ENCODE measurements around the gene WDR37.

WDR37 gene

DNA sequence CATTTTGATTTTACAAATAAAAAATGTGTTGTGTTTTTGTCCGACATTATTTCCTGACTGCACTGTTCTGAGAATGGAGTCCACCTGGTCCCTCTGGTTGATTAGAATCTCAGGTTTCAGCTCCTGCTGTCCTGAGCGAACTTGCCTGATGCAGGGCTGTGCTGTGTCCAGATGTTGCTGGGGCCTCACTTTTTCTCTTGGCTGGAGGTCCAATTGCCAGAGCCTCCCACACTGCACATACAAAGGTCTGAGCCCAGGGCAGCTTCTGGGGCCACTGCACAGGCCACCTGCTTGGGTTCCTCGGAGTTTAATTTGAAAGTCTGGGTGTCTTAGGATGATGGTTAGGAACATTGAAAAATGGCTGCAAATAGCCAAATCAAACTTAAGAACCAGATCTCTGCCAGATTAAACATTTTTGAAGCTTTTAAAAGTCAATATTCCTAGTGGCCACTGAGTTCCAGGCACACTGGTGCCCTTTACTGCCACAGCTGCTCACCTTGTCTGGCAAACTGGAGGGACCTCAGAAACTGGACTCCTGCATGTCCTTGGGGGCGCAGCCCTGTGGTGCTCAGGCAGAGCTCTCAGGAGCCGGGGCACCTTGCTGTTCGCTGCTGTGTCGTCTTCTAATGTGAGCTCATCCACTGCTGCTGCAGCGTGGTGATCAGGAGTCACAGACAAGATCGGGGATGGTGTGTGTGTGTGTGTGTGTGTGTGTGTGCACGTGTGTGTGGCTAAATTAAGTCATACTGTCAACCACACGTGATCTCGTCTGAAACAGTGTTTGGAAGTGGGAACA is 75.0 kb downstream of the WDR37 start:
- DNase-seq, result no peak

DNA sequence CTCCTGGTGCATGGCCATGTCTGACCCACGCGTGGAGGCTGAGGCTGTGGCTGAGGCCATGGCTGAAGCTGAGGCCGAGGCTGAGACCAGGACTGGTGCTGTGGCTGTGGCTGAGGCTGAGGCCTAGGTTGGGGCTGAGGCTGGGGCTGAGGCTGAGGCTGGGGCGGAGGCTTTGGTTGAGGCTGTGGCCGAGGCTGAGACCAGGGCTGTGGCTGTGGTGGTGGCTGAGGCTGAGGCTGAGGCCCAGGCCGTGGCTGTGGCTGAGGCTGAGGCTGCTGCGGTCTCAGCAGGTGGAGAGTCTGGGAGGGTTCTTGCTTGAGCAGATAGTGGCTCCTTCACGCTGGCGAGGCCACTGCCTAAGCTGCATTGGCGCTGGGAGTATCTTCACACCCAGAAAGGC is 76.4 kb downstream of the WDR37 start:
- DNase-seq, result no peak

DNA sequence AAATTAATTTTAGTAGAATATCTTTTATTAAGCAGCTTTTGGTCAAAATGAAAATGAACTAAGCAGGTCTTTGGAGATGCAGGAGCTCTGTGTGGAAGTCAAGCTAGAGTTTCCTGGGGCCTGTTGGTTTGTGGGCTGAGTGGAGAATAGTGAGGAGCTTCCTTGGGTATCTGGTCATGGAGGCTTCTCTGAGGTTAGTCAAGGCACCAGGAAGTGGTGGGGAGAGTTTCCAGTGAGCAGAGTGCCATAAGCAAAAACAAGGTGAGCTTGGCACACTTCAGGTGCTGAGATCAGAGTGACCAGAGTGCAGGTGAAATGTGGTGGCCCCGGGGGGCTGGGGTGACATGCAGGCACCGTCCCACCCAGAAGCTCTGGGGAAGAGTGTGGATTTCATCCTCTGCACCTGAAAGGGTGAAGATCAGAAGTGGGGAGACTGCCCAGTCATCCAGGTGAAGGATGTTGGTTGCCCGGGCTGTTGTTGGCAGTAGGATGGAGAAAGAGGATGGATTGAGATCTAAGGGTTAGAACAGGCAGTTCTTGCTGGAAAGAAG is 77.4 kb downstream of the WDR37 start:
- no peak for DNase-seq

DNA sequence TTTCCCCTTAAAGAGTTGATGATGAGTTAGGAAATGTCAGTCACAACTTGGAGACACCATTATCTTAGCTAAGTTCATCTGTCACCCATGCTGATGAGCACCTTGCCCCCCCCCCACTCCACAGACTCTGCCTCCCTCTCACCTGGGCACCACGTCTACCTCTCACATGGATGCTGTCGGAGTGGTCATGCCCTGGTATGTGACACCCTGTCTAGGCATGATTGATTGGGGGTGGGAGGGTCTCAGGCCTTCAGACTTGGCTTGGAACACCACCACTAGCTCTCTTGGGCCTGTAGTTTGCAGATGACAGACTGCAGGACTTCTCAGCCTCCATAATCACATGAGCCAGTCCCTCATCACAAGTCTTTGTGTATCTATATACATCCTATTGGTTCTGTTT is 78.0 kb downstream of the WDR37 start:
- DNase-seq, result no peak

DNA sequence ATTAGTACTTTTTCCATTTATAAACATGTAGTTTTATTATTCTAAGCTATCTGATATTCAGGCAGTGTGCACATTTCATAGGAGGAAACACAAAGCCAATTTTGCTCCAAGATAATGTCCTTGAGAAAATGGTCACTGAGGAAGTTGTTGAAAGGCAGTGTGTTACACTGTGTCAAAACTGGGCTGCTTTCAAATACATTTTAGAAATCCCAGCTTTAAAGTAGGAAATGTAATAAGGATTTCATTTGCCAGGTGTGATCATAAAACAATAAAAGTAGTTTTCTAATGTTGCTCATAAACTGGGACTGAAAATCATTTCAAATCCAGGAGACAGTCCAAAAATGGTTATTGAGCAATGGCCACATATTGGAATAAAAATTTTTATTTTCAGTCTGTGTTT is 80.1 kb downstream of the WDR37 start:
- DNase-seq, result no peak

DNA sequence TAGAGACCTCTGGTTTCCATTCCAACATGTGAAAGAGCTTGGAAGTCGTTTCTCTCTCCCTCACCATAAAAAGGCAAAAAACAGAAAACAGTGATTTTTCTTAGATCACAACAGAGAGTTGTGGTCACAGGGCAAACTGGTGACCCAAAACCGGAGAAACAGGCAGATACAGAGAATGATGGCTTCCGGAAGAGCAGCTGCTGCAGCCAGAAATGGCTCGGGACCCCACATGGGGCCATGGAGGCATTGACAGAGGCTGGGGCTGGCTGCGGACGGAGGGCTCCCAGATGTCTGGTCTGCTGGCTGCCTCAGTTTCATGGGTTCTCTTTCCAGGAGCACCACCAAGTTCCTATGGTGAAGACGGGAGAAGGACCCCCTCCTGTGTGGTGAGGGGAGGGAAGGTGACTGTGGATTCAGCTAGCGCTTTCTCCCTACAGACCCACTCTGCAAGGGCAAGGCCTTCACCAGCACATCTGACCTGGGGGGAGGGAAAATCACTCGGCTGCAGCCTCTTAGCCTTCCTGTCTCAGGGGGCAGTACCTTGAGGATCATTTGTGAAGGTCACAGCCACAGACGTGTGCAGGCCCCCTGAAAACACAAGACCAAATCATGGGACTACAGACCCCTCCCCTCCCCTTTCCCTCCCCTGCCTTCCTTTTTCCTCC is 81.4 kb downstream of the WDR37 start:
- no peak for DNase-seq

DNA sequence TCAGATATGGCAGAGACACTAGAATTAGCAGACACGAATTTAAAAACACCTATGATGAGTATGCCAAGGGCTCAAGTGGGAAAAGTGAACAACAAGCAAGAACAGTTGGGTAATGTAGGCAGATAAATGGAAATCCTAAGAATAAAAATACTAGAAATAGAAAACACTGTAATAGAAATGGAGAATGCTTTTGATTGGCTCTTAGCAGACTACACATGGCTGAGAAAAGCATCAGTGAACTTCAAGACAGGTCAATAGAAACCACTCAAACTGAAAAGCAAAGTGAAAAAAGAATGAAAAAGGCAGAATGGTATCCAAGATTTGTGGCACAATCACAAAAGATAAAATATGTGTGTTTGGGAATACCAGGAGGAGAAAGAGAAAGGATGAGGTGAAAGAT is 82.3 kb downstream of the WDR37 start:
- DNase-seq, result no peak

DNA sequence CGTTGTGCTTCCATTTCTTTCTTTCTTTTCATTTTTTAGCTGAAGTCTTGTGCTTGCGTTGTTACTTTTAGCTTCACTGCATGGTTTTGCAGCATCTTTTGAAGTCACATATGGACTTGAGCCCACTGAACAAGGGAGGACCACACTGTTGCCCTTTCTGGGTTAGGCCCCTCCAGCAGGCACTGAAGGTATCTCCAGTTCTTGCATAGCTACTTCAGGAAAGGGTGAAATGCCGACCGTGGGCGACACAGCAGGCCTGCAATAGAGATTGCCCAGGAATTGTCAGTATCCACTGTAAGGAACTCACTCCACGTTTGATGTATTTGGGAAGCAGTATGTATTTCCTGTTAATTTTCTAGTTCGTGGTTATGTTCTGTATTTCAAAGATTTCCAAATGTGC is 85.1 kb downstream of the WDR37 start:
- DNase-seq, result no peak

DNA sequence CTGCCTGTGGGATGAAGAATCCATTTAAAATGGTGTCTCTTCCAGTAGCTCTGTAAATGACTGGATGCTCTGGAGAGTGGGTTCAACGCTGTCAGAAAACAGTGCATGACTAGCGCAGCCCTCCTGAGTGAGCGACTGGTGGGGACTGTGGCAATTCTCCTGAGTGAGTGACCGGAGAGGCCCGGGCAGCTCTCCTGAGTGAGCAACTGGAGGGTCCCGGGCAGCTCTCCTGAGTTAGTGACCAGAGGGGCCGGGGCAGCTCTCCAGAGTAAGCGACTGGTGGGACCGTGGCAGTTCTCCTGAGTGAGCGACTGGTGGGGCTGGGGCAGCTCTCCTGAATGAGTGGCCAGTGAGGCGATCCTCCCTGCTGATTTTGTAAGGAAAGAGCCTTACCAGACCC is 85.5 kb downstream of the WDR37 start:
- DNase-seq, result no peak

DNA sequence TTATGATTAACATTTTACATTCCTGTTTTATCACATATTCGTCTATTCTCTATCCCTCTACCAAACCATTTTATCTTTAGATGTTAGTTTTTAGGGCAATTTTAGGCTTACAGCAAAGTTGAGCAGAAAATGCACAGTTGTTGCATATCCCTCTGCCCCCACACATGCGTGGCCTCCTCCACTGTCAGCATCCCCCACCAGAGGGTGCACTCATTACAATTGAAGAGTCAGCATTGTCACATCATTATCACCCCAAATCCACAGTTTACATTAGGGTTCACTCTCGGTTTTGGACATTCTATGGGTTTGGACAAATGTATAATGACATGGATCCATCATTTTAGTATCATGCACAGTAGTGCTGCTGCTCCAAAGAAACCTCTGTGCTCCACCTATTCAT is 86.4 kb downstream of the WDR37 start:
- peak in 1 of 2 donors; percentile 13 for DNase-seq

DNA sequence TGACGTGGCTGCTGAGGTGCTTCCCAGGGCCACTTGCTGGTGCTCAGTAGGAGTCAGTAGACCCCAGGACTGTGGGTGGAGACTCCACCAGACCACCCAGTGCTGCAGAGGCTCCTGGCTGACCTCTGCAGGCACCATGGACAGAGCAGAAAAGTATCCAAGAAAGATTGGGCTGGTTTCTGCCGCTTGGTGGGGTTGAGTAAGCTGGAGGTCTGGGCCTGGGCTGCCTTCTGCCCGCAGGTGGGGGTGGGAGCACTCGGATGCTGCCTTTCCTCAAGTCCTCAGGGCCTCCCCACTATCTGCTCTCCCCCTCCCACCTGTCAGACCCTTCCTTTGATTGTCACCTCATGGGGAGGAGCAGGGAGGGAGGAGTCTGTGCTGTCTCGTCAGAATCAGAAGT is 91.6 kb downstream of the WDR37 start:
- DNase-seq, result no peak

DNA sequence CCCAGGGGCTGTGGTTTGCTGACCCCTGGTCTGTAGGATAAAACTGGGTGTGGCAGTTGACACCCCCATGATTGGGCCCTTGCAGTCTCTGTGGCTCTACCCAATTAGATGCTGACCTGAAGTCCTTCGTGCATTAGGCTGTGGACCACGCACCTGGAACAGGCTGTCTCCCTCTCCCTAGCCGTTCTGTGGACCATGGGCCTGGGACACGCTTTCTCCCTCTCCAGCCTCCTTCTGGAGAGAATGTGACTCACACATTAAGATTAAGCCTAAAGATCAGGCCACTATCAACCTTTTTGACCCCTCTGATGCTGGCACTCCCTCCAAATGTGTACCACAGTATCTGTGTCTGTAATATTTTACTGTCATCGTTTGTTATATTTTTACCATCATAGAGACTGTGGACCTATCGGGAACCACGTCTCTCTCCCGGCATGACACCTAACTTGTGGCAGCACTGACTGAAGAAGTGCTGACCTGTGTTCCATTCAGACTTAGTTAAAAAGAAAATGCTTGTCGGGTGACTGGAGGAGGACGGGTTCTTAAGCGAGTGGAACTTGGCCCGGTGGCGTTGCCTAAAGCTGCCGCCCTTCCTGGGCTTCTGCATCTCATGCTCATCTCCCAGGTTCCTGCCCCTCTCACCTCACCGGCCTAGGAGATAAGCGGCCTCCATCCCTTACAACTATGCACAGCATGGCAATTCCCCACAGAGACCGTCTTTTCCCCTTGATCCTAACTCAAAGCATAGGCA is 92.8 kb downstream of the WDR37 start:
- no peak for DNase-seq

DNA sequence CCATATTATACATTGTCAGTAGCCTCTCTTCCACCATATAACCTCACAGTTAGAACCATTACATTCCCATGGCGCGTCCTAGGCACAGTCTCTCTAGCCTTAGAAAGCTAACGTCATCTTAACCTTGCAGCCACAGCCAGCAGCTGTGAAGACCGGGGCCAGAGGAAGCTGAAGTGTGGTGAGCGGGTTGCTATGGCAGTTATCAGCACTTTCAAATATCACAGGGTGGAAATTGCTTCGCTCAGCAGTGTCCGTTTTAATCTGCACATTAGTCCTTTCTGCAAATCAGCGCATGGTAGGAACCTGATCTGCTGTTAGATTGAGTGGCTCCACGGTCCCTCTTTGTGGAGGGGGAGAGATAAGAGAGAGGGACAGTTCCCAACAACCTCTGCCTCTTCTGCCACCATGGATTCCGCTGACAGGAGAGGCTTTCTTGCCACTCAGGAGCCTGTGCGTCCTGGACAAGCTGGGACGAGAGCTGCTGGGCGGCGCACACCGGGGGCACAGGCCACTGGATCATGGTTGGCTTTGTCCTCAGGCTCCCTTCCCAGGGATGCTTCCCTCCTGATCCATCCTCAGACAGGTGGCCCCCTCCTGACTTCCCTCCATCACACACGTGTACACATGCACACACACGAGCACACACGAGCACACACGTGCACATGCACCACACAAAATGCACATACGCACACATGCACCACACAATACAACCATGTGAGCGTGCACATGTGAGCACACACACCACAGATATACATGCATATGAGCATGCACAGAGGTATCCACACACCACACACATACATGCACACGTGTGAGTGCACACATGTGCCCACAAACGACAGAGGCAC is 93.8 kb downstream of the WDR37 start:
- peak in 1 of 2 donors; percentile 10 for DNase-seq

DNA sequence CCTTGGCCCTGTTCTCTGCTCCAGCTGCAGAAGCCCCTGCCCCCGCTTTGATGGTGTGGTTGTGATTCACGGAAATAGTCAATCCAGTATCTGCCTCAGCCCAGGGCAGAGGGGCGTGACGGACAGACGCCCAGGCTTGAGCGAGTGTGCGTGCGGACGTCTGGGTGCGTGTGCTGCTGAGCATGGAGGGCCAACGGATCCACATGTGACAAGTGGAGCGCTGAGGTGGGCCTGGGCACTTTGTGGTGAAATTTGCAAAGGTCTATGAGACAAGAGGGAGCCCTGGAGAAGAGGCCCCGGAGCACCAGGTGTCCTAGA is 94.4 kb downstream of the WDR37 start:
- no peak for DNase-seq

DNA sequence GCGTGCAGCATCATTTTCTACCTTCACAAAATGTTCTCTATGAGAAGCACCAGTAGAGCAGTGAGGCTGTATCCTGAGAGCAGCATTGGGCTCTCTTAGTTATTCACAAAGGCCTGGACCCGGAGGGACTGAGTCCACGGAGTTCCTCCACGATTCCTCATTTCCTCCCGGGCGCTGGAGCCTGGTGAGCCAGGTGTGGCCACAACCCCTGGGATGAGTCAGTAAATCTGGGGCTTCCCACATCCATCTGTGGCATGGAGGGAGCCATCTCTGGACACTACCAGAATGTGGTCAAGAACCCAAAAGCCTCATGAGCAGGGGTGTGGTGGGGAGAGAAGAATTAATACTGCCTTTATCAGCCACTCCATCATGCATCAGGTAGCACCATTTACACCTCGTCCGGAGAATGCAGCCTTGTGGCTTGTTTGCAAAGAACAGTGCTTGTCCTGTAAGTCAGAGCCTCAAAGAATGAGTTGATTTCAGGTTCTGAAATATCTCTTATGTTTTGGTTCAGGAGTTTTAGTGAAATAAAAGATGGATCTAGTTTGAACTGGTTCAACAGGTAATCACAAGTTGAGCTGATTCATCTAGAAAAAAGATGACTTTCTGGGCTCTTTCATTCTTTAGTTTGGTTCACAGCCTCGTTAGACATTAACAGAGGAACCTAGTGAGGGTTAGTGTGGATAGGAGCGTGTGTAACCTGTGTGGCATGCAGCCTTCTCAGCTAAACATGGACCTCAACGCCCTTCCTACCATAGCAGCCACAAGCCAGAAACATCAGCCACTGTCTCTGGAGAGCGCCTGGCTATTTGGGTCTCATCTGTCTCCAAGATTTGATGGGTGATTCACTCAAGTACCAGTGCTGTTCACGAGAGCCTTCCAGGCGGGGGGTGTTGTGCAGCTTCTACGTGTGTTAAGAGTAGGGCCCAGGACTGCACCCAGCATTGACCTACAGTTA is 95.2 kb downstream of the WDR37 start:
- DNase-seq, result no peak

DNA sequence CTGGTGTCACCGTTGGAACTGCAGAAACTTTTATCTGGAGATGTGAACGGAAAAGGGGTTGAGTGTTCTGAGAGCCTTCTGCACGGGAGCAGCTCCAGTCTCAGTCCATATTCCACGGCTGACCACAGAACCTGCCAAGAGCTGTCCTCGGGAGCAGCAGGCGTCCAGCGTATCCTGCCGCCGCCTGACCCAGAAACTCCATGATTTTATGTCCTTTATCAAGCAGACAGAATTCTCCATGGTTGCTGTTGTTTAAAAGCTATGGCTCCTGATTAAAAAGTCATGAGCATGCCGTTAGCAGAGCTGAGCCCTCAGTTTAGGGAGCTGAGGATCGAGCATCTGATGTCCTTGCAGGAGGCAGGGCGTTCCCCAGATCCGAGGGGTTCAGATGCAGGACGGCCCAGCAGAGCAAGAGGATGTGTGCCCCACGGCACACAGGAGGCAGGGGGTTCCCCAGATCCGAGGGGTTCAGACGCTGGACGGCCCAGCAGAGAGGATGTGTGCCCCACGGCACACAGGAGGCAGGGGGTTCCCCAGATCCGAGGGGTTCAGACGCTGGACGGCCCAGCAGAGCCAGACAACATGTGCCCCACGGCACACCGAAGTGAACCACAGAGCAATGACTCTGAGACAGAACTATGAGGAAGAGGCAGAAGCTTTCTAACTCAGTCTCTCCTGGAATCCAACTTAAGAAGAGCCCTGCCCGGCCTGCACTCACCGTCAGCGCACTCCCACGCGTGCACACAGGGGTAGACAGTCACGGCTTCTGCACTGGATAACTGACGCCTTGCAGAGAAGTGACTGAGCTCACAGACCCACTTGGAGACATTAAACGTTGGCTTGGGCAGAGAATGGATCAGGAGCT is 96.4 kb downstream of the WDR37 start:
- no peak for DNase-seq

DNA sequence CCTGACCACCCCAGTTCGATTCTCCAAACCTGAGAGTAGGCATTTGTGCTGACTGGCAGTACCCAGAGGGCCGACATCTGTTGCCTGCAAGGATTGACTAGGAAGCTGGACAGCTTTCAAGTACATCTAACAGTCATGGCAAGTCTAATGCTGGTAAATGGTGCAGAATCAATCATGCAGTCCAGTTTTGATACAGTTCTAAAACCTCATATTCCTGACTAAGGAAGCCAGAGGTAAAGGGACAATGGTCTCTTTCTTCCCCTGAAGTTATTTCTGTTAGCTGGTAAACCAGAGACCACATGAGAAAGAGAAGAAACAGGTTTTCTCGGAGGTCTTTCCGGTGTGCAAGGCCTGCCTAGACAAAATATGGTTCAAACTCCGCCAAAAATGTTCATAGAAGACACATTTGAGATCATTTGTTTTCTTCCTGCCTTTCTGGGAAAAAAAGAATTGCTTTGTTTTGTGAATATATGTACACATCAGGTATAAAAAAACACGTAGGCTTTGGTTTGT is 97.1 kb downstream of the WDR37 start:
- no peak for DNase-seq

DNA sequence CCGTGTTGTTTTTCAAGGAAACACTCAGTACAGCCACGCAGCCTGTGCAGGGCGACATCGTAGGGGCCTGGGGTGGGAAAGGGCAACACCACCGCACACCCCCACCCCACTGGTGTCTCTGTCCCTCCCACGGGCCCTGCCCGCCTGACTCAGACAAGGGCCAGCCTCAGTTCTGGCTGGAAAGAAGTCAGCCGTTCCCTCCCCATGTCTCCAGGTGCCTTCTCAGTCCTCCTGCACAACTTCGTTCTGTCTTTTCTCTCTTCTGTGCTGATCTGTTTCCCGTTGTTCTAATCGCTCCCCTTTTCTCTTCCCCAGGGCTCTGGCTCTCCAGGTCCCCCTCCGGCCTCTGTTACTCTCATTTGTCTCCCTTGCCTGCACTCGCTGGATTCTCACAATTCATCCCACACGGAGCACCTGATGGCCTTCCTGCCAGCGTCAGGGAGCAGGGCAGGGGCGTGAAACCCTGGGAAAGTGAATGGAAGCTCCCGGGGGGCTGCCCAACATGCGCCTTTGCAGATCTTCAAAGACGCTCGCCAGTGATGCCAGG is 97.7 kb downstream of the WDR37 start:
- no peak for DNase-seq

DNA sequence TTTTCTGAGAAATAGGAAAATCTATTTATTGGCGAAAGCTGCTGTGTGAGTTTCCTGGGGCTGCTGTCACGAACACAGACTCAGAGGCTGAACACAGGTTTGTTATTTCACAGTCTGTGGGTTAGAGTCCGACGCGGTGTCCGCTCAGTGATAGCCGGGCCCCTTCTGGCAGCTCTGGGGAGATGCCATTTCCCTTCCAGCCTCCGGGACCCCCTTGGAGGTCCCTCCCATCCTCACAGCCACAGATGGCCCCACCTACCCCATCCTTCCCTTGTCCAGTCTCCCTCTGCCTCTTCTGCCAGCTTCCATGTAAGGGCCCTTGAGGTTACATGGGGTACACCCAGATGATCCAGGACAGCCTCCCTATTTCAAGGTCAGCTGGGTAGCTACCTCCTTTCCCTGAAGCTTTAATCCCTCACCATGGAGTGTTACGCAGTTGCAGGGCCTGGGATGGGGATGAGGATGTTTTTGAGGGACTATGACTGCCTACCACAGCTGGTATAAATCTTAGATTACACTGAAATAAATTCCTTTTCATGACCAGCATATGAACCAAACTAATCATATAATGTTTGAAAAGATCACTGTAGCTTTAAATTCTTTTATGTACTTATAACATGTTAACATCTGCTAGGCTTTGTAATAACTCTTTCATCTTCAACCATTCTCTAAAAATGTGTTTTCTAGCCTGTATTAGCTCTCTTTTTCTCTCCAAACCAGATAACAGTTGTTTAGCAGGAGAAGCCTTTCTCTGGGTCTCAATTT is 98.5 kb downstream of the WDR37 start:
- DNase-seq, result no peak

Measured in stimulated activated CD4-positive, alpha-beta T cell treated with anti-CD3 and anti-CD28 coated beads, Interleukin-2, amount 100 ng/mL, for 24 hours (primary cell).